HEK293 (cell line): ENCODE data around the gene IGIP.

Experiments
- ZNF558 ChIP-seq: fragments of 450-650 bp; formaldehyde crosslinking; IDR thresholded peaks from 2 replicates; pipeline ENCODE4 v1.5.1; 2016; ENCODE audit warnings: missing biosample characterization, missing genetic modification characterization
- ZNF830 ChIP-seq: fragments of 450-650 bp; IDR thresholded peaks from 2 replicates; pipeline ENCODE4 v1.5.0; 2018; ENCODE audit warnings: missing biosample characterization, missing genetic modification characterization, low read depth, mild to moderate bottlenecking, moderate library complexity
- ZNF843 ChIP-seq: fragments of 450-650 bp; formaldehyde crosslinking; IDR thresholded peaks from 2 replicates; pipeline ENCODE4 v1.5.1; 2016; ENCODE audit warnings: missing biosample characterization, missing genetic modification characterization
- TF ChIP-seq, protein P1 (sequence below): fragments of 450-650 bp; formaldehyde crosslinking; IDR thresholded peaks from 2 replicates; pipeline ENCODE4 v1.5.1; 2016; ENCODE audit warnings: missing biosample characterization, missing genetic modification characterization
- TF ChIP-seq, protein P2 (sequence below): sonication (generic); formaldehyde crosslinking; IDR thresholded peaks from 2 replicates; pipeline ENCODE4 v1.8.1; 2022; ENCODE audit warnings: mild to moderate bottlenecking, moderate library complexity, missing genetic modification reagents
- TF ChIP-seq, protein P3 (sequence below): fragments of 450-650 bp; formaldehyde crosslinking; IDR thresholded peaks from 2 replicates; pipeline ENCODE4 v1.5.1; 2016; ENCODE audit warnings: missing biosample characterization, missing genetic modification characterization

DNA sequence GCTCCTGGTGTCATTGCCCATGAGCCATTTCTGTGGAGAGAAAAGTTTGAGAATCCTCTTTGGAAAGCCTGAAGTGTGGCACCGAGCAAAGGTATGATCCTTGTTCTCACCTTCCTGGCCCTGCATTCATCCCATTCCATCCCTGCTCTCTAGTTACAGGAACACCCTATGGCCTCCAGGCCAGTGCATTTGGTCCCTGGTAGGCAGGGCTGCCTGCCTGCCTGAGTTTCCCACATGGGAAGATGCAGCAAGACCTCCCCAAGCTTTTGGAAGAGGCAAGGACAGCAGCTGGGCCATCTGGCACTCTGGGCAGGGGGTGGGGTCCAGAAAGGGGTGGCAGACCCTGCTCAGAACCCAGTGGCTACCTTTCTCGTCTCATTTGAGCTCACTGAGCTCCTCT lies 24.5 kb downstream of the IGIP start:
- TF ChIP-seq, protein P1, sequence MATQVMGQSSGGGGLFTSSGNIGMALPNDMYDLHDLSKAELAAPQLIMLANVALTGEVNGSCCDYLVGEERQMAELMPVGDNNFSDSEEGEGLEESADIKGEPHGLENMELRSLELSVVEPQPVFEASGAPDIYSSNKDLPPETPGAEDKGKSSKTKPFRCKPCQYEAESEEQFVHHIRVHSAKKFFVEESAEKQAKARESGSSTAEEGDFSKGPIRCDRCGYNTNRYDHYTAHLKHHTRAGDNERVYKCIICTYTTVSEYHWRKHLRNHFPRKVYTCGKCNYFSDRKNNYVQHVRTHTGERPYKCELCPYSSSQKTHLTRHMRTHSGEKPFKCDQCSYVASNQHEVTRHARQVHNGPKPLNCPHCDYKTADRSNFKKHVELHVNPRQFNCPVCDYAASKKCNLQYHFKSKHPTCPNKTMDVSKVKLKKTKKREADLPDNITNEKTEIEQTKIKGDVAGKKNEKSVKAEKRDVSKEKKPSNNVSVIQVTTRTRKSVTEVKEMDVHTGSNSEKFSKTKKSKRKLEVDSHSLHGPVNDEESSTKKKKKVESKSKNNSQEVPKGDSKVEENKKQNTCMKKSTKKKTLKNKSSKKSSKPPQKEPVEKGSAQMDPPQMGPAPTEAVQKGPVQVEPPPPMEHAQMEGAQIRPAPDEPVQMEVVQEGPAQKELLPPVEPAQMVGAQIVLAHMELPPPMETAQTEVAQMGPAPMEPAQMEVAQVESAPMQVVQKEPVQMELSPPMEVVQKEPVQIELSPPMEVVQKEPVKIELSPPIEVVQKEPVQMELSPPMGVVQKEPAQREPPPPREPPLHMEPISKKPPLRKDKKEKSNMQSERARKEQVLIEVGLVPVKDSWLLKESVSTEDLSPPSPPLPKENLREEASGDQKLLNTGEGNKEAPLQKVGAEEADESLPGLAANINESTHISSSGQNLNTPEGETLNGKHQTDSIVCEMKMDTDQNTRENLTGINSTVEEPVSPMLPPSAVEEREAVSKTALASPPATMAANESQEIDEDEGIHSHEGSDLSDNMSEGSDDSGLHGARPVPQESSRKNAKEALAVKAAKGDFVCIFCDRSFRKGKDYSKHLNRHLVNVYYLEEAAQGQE (tag by site-specific recombination): no peak
- TF ChIP-seq ZNF558 (tag by site-specific recombination) (no peak), ZNF843 (tag by site-specific recombination) (no peak), ZNF830 (tag by site-specific recombination) (no peak)
- TF ChIP-seq, protein P2, sequence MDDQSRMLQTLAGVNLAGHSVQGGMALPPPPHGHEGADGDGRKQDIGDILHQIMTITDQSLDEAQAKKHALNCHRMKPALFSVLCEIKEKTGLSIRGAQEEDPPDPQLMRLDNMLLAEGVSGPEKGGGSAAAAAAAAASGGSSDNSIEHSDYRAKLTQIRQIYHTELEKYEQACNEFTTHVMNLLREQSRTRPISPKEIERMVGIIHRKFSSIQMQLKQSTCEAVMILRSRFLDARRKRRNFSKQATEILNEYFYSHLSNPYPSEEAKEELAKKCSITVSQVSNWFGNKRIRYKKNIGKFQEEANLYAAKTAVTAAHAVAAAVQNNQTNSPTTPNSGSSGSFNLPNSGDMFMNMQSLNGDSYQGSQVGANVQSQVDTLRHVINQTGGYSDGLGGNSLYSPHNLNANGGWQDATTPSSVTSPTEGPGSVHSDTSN: no peak
- TF ChIP-seq, protein P3, sequence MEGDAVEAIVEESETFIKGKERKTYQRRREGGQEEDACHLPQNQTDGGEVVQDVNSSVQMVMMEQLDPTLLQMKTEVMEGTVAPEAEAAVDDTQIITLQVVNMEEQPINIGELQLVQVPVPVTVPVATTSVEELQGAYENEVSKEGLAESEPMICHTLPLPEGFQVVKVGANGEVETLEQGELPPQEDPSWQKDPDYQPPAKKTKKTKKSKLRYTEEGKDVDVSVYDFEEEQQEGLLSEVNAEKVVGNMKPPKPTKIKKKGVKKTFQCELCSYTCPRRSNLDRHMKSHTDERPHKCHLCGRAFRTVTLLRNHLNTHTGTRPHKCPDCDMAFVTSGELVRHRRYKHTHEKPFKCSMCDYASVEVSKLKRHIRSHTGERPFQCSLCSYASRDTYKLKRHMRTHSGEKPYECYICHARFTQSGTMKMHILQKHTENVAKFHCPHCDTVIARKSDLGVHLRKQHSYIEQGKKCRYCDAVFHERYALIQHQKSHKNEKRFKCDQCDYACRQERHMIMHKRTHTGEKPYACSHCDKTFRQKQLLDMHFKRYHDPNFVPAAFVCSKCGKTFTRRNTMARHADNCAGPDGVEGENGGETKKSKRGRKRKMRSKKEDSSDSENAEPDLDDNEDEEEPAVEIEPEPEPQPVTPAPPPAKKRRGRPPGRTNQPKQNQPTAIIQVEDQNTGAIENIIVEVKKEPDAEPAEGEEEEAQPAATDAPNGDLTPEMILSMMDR (tag by site-specific recombination): no peak
